HUES6 (cell line): ENCODE data around the gene RUFY1.
"Not testable (repeated sequence)": the region's sequence is repeated elsewhere in the genome, so short reads cannot be mapped to it uniquely, and the experiment has no call there.

Experiments
- H3K27ac ChIP-seq: 2 replicates; pipeline ENCODE4 v1.7.0; 2013; ENCODE audit warnings: low read depth, mild to moderate bottlenecking, low read length, inconsistent platforms
- H3K27me3 ChIP-seq: 2 replicates; pipeline ENCODE4 v1.6.1; 2013; ENCODE audit warnings: low read length; ENCODE audit not compliant: control insufficient read depth, insufficient read depth
- H3K36me3 ChIP-seq: 2 replicates; pipeline ENCODE4 v1.6.1; 2013; ENCODE audit warnings: low read length; ENCODE audit not compliant: control insufficient read depth, insufficient read depth
- H3K4me1 ChIP-seq: 2 replicates; pipeline ENCODE4 v1.6.1; 2013; ENCODE audit warnings: low read length; ENCODE audit not compliant: control insufficient read depth, insufficient read depth
- H3K4me3 ChIP-seq: 2 replicates; pipeline ENCODE4 v1.5.1; 2013; ENCODE audit warnings: low read depth, low read length
- H3K9ac ChIP-seq: one replicate; pipeline ENCODE4 v1.6.1; 2013; ENCODE audit warnings: mild to moderate bottlenecking, low read length
- H3K9me3 ChIP-seq: 2 replicates; pipeline ENCODE4 v1.6.1; 2013; ENCODE audit warnings: low read depth, low read length; ENCODE audit not compliant: control insufficient read depth, insufficient read depth

The RUFY1 gene

DNA sequence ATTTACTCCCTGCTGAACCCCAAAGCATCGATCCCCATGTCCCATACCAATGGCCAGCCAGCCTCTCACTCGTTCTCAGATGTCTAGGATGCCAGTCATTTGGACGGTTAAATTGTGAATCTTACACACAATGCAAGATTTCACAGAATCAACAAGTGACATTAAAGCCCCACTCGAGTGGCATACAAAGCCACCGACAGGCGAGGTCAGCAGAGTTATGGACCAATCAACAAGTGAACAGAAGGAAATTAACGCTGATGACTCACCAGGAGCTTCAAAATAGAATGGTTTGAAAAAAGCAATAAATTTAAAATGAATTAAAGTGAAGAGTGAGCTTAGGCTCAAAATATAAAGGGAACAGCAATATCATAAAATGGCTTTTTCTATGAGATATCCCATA, 8.2 kb upstream of the RUFY1 start:
- Histone ChIP-seq H3K27me3 (no peaks in the 10 kb centered on the region), H3K4me1 (no peaks in the 10 kb centered on the region), H3K9me3 (no peaks in the 10 kb centered on the region), H3K27ac (no peak overlapping the region), H3K4me3 (no peak overlapping the region), H3K9ac (no peak overlapping the region), H3K36me3 (no peaks in the 10 kb centered on the region)

GRCh38 chr5:179543275-179543674, 7.1 kb upstream of the RUFY1 start:
- H3K27ac ChIP-seq, H3K36me3 ChIP-seq, H3K9ac ChIP-seq, H3K9me3 ChIP-seq, H3K4me1 ChIP-seq, H3K4me3 ChIP-seq, H3K27me3 ChIP-seq: not testable (repeated sequence)

GRCh38 chr5:179553006-179553405, 2.7 kb downstream of the RUFY1 start:
- Histone ChIP-seq H3K4me3 (no peak overlapping the region), H3K27ac (no peak overlapping the region), H3K9ac (no peak overlapping the region)

DNA sequence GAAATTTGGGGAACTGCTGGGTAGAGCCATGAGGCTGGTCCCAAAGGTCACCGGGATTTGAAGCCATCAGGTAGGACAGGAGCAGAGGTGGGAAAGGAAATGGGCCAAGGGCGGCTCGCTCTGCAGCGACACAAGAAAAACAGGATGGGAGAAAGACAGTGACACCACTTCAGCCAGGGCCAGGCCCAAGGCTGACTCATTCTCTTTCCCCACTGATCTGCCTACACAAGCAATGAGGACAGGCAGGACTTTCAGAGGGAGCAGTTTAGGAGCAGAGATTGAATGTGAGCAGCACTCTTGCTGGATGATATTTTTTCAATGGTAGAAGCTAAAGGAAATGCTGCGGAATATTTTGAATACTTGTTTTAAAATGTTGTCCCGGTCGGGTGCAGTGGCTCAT, 3.5 kb downstream of the RUFY1 start:
- no peaks in the 10 kb centered on the region for H3K27me3 ChIP-seq
- no peaks in the 10 kb centered on the region for H3K36me3 ChIP-seq
- no peaks in the 10 kb centered on the region for H3K9me3 ChIP-seq
- no peak overlapping the region for H3K4me3 ChIP-seq
- H3K4me1 ChIP-seq = peaks cover 22% of the 10 kb centered on the region
- no peak overlapping the region for H3K27ac ChIP-seq
- H3K9ac ChIP-seq = no peak overlapping the region

More at GRCh38 chr5:179553006-179553405, 2.7 kb downstream of the RUFY1 start:
- Histone ChIP-seq H3K36me3 (no peaks in the 10 kb centered on the region), H3K4me1 (peaks cover 18% of the 10 kb centered on the region), H3K27me3 (no peaks in the 10 kb centered on the region), H3K9me3 (no peaks in the 10 kb centered on the region)

- no peak overlapping the region for H3K4me3 ChIP-seq
- no peaks in the 10 kb centered on the region for H3K27me3 ChIP-seq
- H3K9me3 ChIP-seq = no peaks in the 10 kb centered on the region
- H3K36me3 ChIP-seq = no peaks in the 10 kb centered on the region
- H3K4me1 ChIP-seq = peaks cover 12% of the 10 kb centered on the region
- H3K27ac ChIP-seq = no peak overlapping the region
- no peak overlapping the region for H3K9ac ChIP-seq
These were observed 4.6 kb downstream of the RUFY1 start for GRCh38 chr5:179554981-179555380.

- H3K9me3 ChIP-seq, H3K4me1 ChIP-seq, H3K9ac ChIP-seq, H3K27me3 ChIP-seq: not testable (repeated sequence)
- H3K27ac ChIP-seq = peak overlapping the region; percentile 84; the same call in 1 of the 2 replicates
- H3K36me3 ChIP-seq = peaks cover 20% of the 10 kb centered on the region
- peak overlapping the region; percentile 75 for H3K4me3 ChIP-seq
These were observed 8.0 kb downstream of the RUFY1 start for GRCh38 chr5:179558261-179558799.

- Histone ChIP-seq H3K9ac (peak overlapping the region; percentile 88), H3K36me3 (peaks cover 24% of the 10 kb centered on the region), H3K4me3 (peak overlapping the region; percentile 75), H3K27me3 (no peaks in the 10 kb centered on the region), H3K4me1 (0 out of 2 replicates have a peak, but pooled peaks cover 4% of the 10 kb centered on the region), H3K9me3 (no peaks in the 10 kb centered on the region), H3K27ac (peak overlapping the region; percentile 84)
These were observed 8.6 kb downstream of the RUFY1 start for GRCh38 chr5:179558932-179559283.

DNA sequence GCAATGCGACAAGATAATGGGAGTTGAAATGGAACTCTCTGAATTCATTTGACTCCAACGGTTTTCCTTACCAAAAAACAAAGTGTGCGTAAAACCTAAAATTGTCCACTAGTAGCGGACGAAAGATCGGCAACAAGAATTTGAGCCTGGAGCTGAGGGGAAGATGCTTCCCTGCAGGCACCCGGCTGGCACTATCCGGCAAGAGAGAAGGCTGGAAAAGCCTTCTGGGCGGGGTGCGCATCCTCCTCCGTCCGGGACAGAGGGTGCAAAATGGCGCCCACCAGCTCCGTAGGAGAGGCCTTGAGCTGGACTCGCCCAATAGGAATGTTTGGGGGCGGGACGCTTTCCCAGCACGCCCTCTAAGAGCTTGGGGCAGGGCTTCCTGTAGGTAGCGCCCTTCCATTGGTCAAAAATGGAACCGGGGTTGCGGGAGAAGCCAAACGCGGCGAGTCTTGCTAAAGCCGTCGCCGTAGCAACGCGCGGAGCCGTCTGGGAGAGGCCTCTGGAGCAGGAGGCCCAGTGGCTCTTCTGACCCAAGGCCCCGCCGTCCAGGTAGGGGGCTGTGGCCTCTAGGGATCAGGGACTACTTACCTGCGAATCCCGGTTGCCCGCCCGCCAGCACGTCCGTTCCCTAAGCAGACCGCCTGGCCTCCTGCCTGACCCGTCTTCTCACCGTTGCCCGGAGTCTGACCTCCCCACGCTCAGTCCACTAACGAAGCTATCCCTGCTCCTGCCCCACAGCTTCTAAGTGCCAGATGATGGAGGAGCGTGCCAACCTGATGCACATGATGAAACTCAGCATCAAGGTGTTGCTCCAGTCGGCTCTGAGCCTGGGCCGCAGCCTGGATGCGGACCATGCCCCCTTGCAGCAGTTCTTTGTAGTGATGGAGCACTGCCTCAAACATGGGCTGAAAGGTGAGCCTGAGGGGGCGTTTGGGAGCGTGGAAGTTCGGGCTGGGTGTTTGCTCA, 9.2 kb downstream of the RUFY1 start:
- Histone ChIP-seq H3K27me3 (no peaks in the 10 kb centered on the region), H3K27ac (peak overlapping the region; percentile 84), H3K9me3 (no peaks in the 10 kb centered on the region), H3K4me3 (peak overlapping the region; percentile 83), H3K4me1 (0 out of 2 replicates have a peak, but pooled peaks cover 4% of the 10 kb centered on the region), H3K9ac (peak overlapping the region; percentile 88), H3K36me3 (peaks cover 30% of the 10 kb centered on the region)

GRCh38 chr5:179564526-179564925, 14.2 kb downstream of the RUFY1 start:
- no peak overlapping the region for H3K27ac ChIP-seq
- peaks cover 77% of the 10 kb centered on the region for H3K36me3 ChIP-seq
- H3K27me3 ChIP-seq = no peaks in the 10 kb centered on the region
- no peaks in the 10 kb centered on the region for H3K4me1 ChIP-seq
- H3K9me3 ChIP-seq = no peaks in the 10 kb centered on the region
- H3K4me3 ChIP-seq = no peak overlapping the region
- H3K9ac ChIP-seq = no peak overlapping the region

DNA sequence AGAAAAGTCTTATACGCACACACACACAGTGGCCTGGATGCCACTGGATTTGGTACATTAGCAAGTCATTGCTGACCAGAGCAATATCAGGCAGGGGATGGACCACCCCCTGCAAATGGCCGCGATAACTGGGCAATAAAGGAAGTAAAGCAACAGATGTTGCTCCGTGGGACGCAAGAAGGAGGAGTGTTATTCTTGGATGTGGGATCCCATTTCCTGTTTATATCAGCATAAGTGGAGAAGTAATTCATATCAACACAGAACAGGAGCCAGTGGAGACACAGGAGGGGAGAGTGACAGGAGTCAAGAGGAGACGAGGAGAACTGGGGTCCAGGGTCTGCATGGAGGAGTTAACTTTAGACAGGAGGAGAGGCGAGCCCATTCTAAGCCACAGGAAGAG, 18.4 kb downstream of the RUFY1 start:
- no peak overlapping the region for H3K9ac ChIP-seq
- H3K27ac ChIP-seq = no peak overlapping the region
- peaks cover 90% of the 10 kb centered on the region for H3K36me3 ChIP-seq
- H3K27me3 ChIP-seq = no peaks in the 10 kb centered on the region
- H3K4me3 ChIP-seq = no peak overlapping the region
- no peaks in the 10 kb centered on the region for H3K9me3 ChIP-seq
- no peaks in the 10 kb centered on the region for H3K4me1 ChIP-seq

- Histone ChIP-seq H3K27me3 (no peaks in the 10 kb centered on the region), H3K4me3 (no peak overlapping the region), H3K4me1 (no peaks in the 10 kb centered on the region), H3K36me3 (peaks cover 81% of the 10 kb centered on the region), H3K9ac (no peak overlapping the region), H3K9me3 (no peaks in the 10 kb centered on the region), H3K27ac (no peak overlapping the region)
These were observed 22.0 kb downstream of the RUFY1 start for GRCh38 chr5:179572386-179572785.
